Endothelial cell of umbilical vein (primary cell): ENCODE measurements around the gene CISD3. TPM values are rescaled to one million over a fixed set of nuclear protein-coding genes. Genes with fewer than 3 reads are reported as not detected.
A peak's percentile ranks its signal among the peaks of the same experiment; 100 is the strongest.

Experiments used
- BruUV-seq: library from RNA; stranded (reverse); fragments of 400-500 nt; replicated peaks from 2 replicates; lab custom pipeline; 2021; lab: Mats Ljungman, UMichigan
- CTCF ChIA-PET: fragments of 300-600, 350-600 bp; sonication (Branson Sonifier 250); formaldehyde crosslinking; loops from one replicate; lab custom pipeline; 2021; ENCODE audit warnings: antibody characterized with exemption, inconsistent platforms; lab: Charles Lee
- POLR2A ChIA-PET: fragments of 300-600, 350-600 bp; sonication (Branson Sonifier 250); formaldehyde crosslinking; loops from one replicate; lab custom pipeline; 2021; ENCODE audit warnings: antibody characterized with exemption, inconsistent platforms; lab: Charles Lee
- DNase-seq: peaks from one replicate; pipeline ENCODE4 v3.0.0-alpha.2; 2011; ENCODE audit warnings: low read depth, low spot score
- FAIRE-seq: peaks from 2 replicates; lab custom pipeline; 2011; peaks lifted over from hg19 to GRCh38; lab: Jason Lieb, UNC
- H2AFZ ChIP-seq: 2 replicates; pipeline ENCODE4 v1.6.0; 2012; ENCODE audit warnings: low read depth, low read length, control low read depth, inconsistent platforms
- H3K27ac ChIP-seq: 2 replicates; pipeline ENCODE4 v1.5.1; 2011; ENCODE audit warnings: low read depth, mild to moderate bottlenecking, control low read depth, low read length, moderate library complexity; ENCODE audit not compliant: insufficient read depth
- H3K27me3 ChIP-seq, 2 experiments: 2 replicates each; pipeline versions ENCODE4 v1.6.0 to v1.6.1; 2011; ENCODE audit warnings: low read length in 2 of 2, mixed read lengths in 1 of 2; ENCODE audit not compliant: control insufficient read depth in 2 of 2, insufficient read depth in 2 of 2
- H3K36me3 ChIP-seq, 2 experiments: 2 replicates in 1 of 2; 3 replicates in 1 of 2; pipeline ENCODE4 v1.5.1; 2011; ENCODE audit warnings: low read length in 2 of 2, mild to moderate bottlenecking in 1 of 2, moderate library complexity in 1 of 2; ENCODE audit not compliant: control insufficient read depth in 2 of 2, insufficient read depth in 2 of 2; ENCODE audit errors: extremely low read depth in 1 of 2
- H3K4me1 ChIP-seq: 3 replicates; pipeline ENCODE4 v1.5.1; 2011; ENCODE audit warnings: mild to moderate bottlenecking, low read length; ENCODE audit not compliant: control insufficient read depth, insufficient read depth; ENCODE audit errors: extremely low read depth
- H3K4me2 ChIP-seq: 2 replicates; pipeline ENCODE4 v1.6.1; 2011; ENCODE audit warnings: low read length, control low read depth, mixed read lengths; ENCODE audit not compliant: insufficient read depth
- H3K4me3 ChIP-seq, 3 experiments: fragments of 200-600 bp in 1 of 3; sonication (generic), shearing (Covaris generic) in 1 of 3; replicated peaks in 1 of 3; 2 replicates each; pipeline ENCODE4 v1.5.1; 2011 to 2016; ENCODE audit warnings: control low read depth in 3 of 3, low read length in 3 of 3, mild to moderate bottlenecking in 2 of 3, inconsistent platforms in 1 of 3, low read depth in 1 of 3, moderate library complexity in 1 of 3; ENCODE audit not compliant: insufficient read depth in 1 of 3
- H3K79me2 ChIP-seq: 2 replicates; pipeline ENCODE4 v1.6.0; 2012; ENCODE audit warnings: low read length, inconsistent platforms; ENCODE audit not compliant: control insufficient read depth, insufficient read depth
- H3K9ac ChIP-seq: replicated peaks from 2 replicates; pipeline ENCODE3; 2011; ENCODE audit warnings: low read length, control low read depth; ENCODE audit not compliant: insufficient read depth; ENCODE audit errors: extremely low read depth
- H3K9me1 ChIP-seq: replicated peaks from 3 replicates; pipeline ENCODE4 v1.6.0; 2011; ENCODE audit warnings: mild to moderate bottlenecking, low read length; ENCODE audit not compliant: control insufficient read depth, insufficient read depth; ENCODE audit errors: extremely low read depth
- H3K9me3 ChIP-seq: replicated peaks from 2 replicates; pipeline ENCODE4 v1.5.1; 2012; ENCODE audit warnings: low read length, inconsistent platforms; ENCODE audit not compliant: control insufficient read depth, insufficient read depth
- H4K20me1 ChIP-seq: replicated peaks from 2 replicates; pipeline ENCODE3; 2011; ENCODE audit warnings: mild to moderate bottlenecking, low read length; ENCODE audit not compliant: control insufficient read depth, insufficient read depth; ENCODE audit errors: extremely low read depth
- EZH2 ChIP-seq: IDR thresholded peaks from 2 replicates; pipeline ENCODE4 v1.6.1; 2012; ENCODE audit warnings: borderline replicate concordance, low read depth, mild to moderate bottlenecking, moderate library complexity, low read length, inconsistent platforms; ENCODE audit not compliant: severe bottlenecking
- FOS ChIP-seq: IDR thresholded peaks from 2 replicates; pipeline ENCODE4 v1.6.1; 2011; ENCODE audit warnings: mild to moderate bottlenecking, low read length, moderate library complexity, borderline replicate concordance; ENCODE audit not compliant: insufficient read depth
- GATA2 ChIP-seq: IDR thresholded peaks from 2 replicates; pipeline ENCODE4 v1.7.0; 2011; ENCODE audit warnings: low read depth, mild to moderate bottlenecking, moderate library complexity, mixed read lengths, low read length; ENCODE audit not compliant: insufficient read length, insufficient read depth
- JUN ChIP-seq: IDR thresholded peaks from 2 replicates; pipeline ENCODE4 v1.6.1; 2011; ENCODE audit warnings: borderline replicate concordance, low read depth; ENCODE audit not compliant: insufficient read length, insufficient read depth
- MYC ChIP-seq: IDR thresholded peaks from one replicate; pipeline ENCODE4 v1.6.1; 2011; ENCODE audit warnings: mild to moderate bottlenecking, low read depth, low read length
- POLR2A ChIP-seq: IDR thresholded peaks from 2 replicates; pipeline ENCODE4 v1.6.1; 2012; ENCODE audit warnings: low read depth, mild to moderate bottlenecking, control low read depth, low read length
- POLR2AphosphoS5 ChIP-seq: IDR thresholded peaks from 2 replicates; pipeline ENCODE4 v1.6.1; 2012; ENCODE audit warnings: low read depth, mild to moderate bottlenecking, control low read depth, low read length, moderate library complexity; ENCODE audit not compliant: insufficient read depth
- dilution Hi-C: fragments of 300-500 bp; cut with MboI; formaldehyde crosslinking; loops from one replicate; pipeline ENCODE4 v1.15.0; 2019; ENCODE audit warnings: low sequenced_read_pairs; ENCODE audit not compliant: extremely low pct_ligation_motif_present
- intact Hi-C: fragments of 100-400 bp; cut with micrococcal nuclease; formaldehyde crosslinking; loops from one replicate; pipeline ENCODE4 v1.10.0; 2022
- polyA plus RNA-seq, 4 experiments: library from polyadenylated mRNA; depleted of rRNA in 3 of 4; stranded (reverse) in 3 of 4; unstranded in 1 of 4; fragments of >200 nt; gene quantifications; 2 replicates each; pipeline versions ENCODE4 v1.2.1 to v1.2.3, GENCODE V29; 2011 to 2012; ENCODE audit warnings: missing spikeins in 1 of 4
- total RNA-seq: library from RNA; stranded (reverse); gene quantifications from 2 replicates; pipeline ENCODE4 v1.2.3, GENCODE V29; 2021
- TF ChIP-seq, protein P1 (sequence below), 2 donors: IDR thresholded peaks; 1 replicate in 1 of 2; 2 replicates in 1 of 2; pipeline ENCODE4 v1.5.1; 2011; ENCODE audit warnings: low read length in 2 of 2, mild to moderate bottlenecking in 2 of 2, moderate library complexity in 2 of 2, control low read depth in 1 of 2, inconsistent platforms in 1 of 2, low read depth in 1 of 2; ENCODE audit not compliant: insufficient read depth in 1 of 2; ENCODE audit errors: extremely low read depth in 1 of 2
- TF ChIP-seq, protein P2 (sequence below): IDR thresholded peaks from 2 replicates; pipeline ENCODE4 v1.6.1; 2011; ENCODE audit not compliant: insufficient read depth, insufficient read length

Gene CISD3
- total and polyA plus RNA-seq, 2 donors (not counting 3 experiments of a cell fraction or from before 2014, with no cell fraction given) = 8.7 to 23.7 TPM

GRCh38 chr17:38742411-38743308, 12.5 kb downstream of the CISD3 start:
- no peak overlapping the region for H2AFZ ChIP-seq
- no peak for FAIRE-seq
- H3K27ac ChIP-seq = peak overlapping the region; percentile 60
- dilution Hi-C loops = no loop called here
- peaks cover 81% of the 10 kb centered on the region for H3K79me2 ChIP-seq
- H4K20me1 ChIP-seq = peaks cover 2% of the 10 kb centered on the region
- H3K4me1 ChIP-seq = peaks cover 26% of the 10 kb centered on the region
- H3K9me1 ChIP-seq = no peaks in the 10 kb centered on the region
- peak; percentile 63 for TF ChIP-seq POLR2A
- TF ChIP-seq, protein P1, sequence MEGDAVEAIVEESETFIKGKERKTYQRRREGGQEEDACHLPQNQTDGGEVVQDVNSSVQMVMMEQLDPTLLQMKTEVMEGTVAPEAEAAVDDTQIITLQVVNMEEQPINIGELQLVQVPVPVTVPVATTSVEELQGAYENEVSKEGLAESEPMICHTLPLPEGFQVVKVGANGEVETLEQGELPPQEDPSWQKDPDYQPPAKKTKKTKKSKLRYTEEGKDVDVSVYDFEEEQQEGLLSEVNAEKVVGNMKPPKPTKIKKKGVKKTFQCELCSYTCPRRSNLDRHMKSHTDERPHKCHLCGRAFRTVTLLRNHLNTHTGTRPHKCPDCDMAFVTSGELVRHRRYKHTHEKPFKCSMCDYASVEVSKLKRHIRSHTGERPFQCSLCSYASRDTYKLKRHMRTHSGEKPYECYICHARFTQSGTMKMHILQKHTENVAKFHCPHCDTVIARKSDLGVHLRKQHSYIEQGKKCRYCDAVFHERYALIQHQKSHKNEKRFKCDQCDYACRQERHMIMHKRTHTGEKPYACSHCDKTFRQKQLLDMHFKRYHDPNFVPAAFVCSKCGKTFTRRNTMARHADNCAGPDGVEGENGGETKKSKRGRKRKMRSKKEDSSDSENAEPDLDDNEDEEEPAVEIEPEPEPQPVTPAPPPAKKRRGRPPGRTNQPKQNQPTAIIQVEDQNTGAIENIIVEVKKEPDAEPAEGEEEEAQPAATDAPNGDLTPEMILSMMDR (IDR thresholded peaks at IDR 0.05; ENCODE audit: extremely low read depth in 1 of 2, insufficient read depth in 1 of 2, low read depth in 1 of 2, low read length in 2 of 2) = no peak
- TF ChIP-seq POLR2AphosphoS5 = peak; percentile 19
- no peak for TF ChIP-seq GATA2
- TF ChIP-seq EZH2 = no peak
- no peak for TF ChIP-seq FOS
- TF ChIP-seq, protein P2, sequence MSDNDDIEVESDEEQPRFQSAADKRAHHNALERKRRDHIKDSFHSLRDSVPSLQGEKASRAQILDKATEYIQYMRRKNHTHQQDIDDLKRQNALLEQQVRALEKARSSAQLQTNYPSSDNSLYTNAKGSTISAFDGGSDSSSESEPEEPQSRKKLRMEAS = no peak
- no peak for TF ChIP-seq JUN
- no peak for TF ChIP-seq MYC
- H3K27me3 ChIP-seq = no peaks in the 10 kb centered on the region
- H3K36me3 ChIP-seq = peaks cover 0 to 23% of the 10 kb centered on the region in 2 experiments
- H3K9me3 ChIP-seq = no peaks in the 10 kb centered on the region
- peak; percentile 77 for DNase-seq
- no peak overlapping the region for H3K4me2 ChIP-seq
- no peak overlapping the region for H3K4me3 ChIP-seq
- CTCF ChIA-PET = interaction anchor here (1.0 kb wide), 1 partner anchor 185 kb away, joined by 3 read pairs; no protein-coding TSS in a partner anchor
- H3K9ac ChIP-seq = peak overlapping the region; percentile 10
- intact Hi-C loops = no loop called here
- POLR2A ChIA-PET = interaction anchor here (0.7 kb wide), 1 partner anchor 1500 kb away, joined by 4 read pairs; no protein-coding TSS in a partner anchor
- no TSS peak for BruUV-seq
